HUES64 (cell line): ENCODE data around the gene NRG4.

Experiments used
- H3K27ac ChIP-seq: 2 replicates; pipeline ENCODE4 v1.7.0; 2013; ENCODE audit warnings: low read depth, low read length, inconsistent platforms
- H3K27me3 ChIP-seq: 2 replicates; pipeline ENCODE4 v1.6.1; 2013; ENCODE audit warnings: mild to moderate bottlenecking, low read length; ENCODE audit not compliant: insufficient read depth
- H3K36me3 ChIP-seq: 2 replicates; pipeline ENCODE4 v1.6.1; 2013; ENCODE audit warnings: mild to moderate bottlenecking, low read length; ENCODE audit not compliant: insufficient read depth
- H3K4me1 ChIP-seq: 2 replicates; pipeline ENCODE4 v1.6.1; 2013; ENCODE audit warnings: mild to moderate bottlenecking, low read length, moderate library complexity; ENCODE audit not compliant: insufficient read depth
- H3K4me3 ChIP-seq: 2 replicates; pipeline ENCODE4 v1.5.1; 2013; ENCODE audit warnings: mild to moderate bottlenecking, low read length, moderate library complexity
- H3K9ac ChIP-seq: 2 replicates; pipeline ENCODE4 v1.6.1; 2013; ENCODE audit warnings: mild to moderate bottlenecking, low read depth, low read length
- H3K9me3 ChIP-seq: 2 replicates; pipeline ENCODE4 v1.6.1; 2013; ENCODE audit warnings: low read depth, low read length; ENCODE audit not compliant: insufficient read depth
- WGBS: fragments of 150-250, 120-280 bp; methylation state at CpG from one replicate; pipeline ENCODE4 v1.1.7; 2013; ENCODE audit warnings: missing lambda C conversion rate; 5-methylcytosine and 5-hydroxymethylcytosine counted together

NRG4 gene

GRCh38 chr15:75948761-75949296 is 63.4 kb downstream of the NRG4 start:
- Histone ChIP-seq H3K27ac (no peak overlapping the region), H3K4me1 (no peaks in the 10 kb centered on the region), H3K4me3 (no peak overlapping the region), H3K9ac (no peak overlapping the region), H3K9me3 (no peaks in the 10 kb centered on the region), H3K27me3 (no peaks in the 10 kb centered on the region), H3K36me3 (no peaks in the 10 kb centered on the region)
- 83% methylated on average over 8 of the region's 8 CpGs for WGBS

GRCh38 chr15:75947092-75947491 is 65.1 kb downstream of the NRG4 start:
- Histone ChIP-seq H3K9ac (no peak overlapping the region), H3K36me3 (no peaks in the 10 kb centered on the region), H3K27me3 (no peaks in the 10 kb centered on the region), H3K4me3 (no peak overlapping the region), H3K9me3 (no peaks in the 10 kb centered on the region), H3K27ac (no peak overlapping the region), H3K4me1 (no peaks in the 10 kb centered on the region)
- 86% methylated on average over 1 of the region's 1 CpG for WGBS

DNA sequence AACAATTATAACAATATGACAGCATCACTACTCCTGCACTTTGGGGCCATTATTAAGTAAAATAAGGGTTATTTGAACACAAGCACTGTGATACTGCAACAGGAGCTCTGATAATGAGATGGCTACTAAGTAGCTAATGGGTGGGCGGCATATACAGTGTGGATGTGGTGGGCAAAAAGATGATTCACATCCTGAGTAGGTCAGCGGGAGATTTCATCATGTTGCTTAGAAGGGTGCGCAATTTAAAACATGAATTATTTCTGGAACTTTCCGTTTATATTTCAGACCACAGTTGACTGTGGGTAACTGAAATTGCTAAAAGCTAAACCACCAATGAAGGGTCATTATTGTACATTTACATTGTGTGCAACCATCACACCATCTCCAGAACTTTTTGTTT is 66.3 kb downstream of the NRG4 start:
- Histone ChIP-seq H3K4me1 (no peaks in the 10 kb centered on the region), H3K9ac (no peak overlapping the region), H3K9me3 (no peaks in the 10 kb centered on the region), H3K4me3 (no peak overlapping the region), H3K27ac (no peak overlapping the region), H3K27me3 (no peaks in the 10 kb centered on the region), H3K36me3 (no peaks in the 10 kb centered on the region)
- 93% methylated on average over 4 of the region's 4 CpGs for WGBS

DNA sequence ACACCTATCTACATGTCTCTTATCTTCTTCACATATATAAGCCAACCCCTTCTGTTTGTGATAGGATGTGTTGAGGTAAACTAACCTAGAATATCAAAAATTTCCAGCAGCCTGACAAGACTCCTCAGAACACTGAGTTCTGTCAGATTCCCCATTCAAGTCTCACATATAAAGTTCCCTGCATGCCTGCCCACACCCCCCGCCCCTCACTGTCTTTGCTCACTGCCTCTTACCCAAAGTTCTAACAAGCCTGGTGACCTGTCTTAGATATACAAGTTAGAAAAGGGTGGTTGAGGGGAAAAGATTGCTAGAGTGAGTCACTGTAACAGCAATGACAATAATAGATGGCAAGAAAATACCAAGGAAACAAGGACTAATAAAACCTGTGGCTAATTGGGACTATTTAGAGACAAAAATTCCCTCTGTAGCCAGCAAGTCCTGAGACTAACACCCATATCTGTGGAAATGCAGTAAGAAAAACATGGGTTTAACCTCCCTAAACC is 68.5 kb downstream of the NRG4 start:
- H3K36me3 ChIP-seq: peaks cover 9% of the 10 kb centered on the region; the same call in 1 of the 2 replicates
- H3K27me3 ChIP-seq: no peaks in the 10 kb centered on the region

GRCh38 chr15:75943246-75943645 is 69.0 kb downstream of the NRG4 start:
- WGBS: 89% methylated on average over 5 of the region's 5 CpGs
- Histone ChIP-seq H3K27ac (no peak overlapping the region), H3K9ac (no peak overlapping the region), H3K36me3 (peaks cover 14% of the 10 kb centered on the region), H3K4me3 (no peak overlapping the region), H3K4me1 (no peaks in the 10 kb centered on the region), H3K9me3 (peaks cover 24% of the 10 kb centered on the region), H3K27me3 (no peaks in the 10 kb centered on the region)

More for the DNA sequence above, 68.5 kb downstream of the NRG4 start:
- WGBS: 25% methylated on average over 1 of the region's 1 CpG
- Histone ChIP-seq H3K9me3 (peaks cover 20% of the 10 kb centered on the region), H3K27ac (no peak overlapping the region), H3K4me1 (no peaks in the 10 kb centered on the region), H3K4me3 (no peak overlapping the region), H3K9ac (no peak overlapping the region)

GRCh38 chr15:75942464-75942863 is 69.8 kb downstream of the NRG4 start:
- Histone ChIP-seq H3K27ac (no peak overlapping the region), H3K9ac (no peak overlapping the region), H3K4me1 (no peaks in the 10 kb centered on the region), H3K9me3 (peaks cover 32% of the 10 kb centered on the region), H3K4me3 (no peak overlapping the region), H3K36me3 (peaks cover 22% of the 10 kb centered on the region), H3K27me3 (no peaks in the 10 kb centered on the region)
- 92% methylated on average over 3 of the region's 3 CpGs for WGBS

DNA sequence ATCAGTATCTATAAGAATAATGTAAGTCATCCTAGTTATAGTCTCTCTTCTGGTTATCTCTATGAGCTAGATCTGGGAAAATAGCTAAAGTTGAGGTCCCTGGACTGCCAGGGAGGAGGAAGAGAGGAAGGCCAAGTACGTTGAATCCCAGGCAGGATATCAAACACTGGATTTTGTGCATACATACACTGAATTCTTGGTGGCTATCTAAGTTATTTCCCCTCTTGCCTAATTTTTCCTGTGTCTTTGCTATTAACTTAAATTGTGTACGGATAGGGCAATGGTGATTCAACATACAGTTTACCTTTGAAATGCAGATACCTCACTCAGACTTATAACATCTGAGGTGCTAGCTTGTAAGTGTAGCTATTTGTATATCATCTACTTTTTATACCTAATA is 81.4 kb downstream of the NRG4 start:
- peaks cover 13% of the 10 kb centered on the region for H3K4me1 ChIP-seq
- H3K27ac ChIP-seq: no peak overlapping the region
- peaks cover 4% of the 10 kb centered on the region; the same call in 1 of the 2 replicates for H3K9me3 ChIP-seq
- H3K4me3 ChIP-seq: no peak overlapping the region
- no peak overlapping the region for H3K9ac ChIP-seq
- H3K27me3 ChIP-seq: no peaks in the 10 kb centered on the region
- WGBS: 94% methylated on average over 1 of the region's 2 CpGs
- peaks cover 67% of the 10 kb centered on the region for H3K36me3 ChIP-seq

DNA sequence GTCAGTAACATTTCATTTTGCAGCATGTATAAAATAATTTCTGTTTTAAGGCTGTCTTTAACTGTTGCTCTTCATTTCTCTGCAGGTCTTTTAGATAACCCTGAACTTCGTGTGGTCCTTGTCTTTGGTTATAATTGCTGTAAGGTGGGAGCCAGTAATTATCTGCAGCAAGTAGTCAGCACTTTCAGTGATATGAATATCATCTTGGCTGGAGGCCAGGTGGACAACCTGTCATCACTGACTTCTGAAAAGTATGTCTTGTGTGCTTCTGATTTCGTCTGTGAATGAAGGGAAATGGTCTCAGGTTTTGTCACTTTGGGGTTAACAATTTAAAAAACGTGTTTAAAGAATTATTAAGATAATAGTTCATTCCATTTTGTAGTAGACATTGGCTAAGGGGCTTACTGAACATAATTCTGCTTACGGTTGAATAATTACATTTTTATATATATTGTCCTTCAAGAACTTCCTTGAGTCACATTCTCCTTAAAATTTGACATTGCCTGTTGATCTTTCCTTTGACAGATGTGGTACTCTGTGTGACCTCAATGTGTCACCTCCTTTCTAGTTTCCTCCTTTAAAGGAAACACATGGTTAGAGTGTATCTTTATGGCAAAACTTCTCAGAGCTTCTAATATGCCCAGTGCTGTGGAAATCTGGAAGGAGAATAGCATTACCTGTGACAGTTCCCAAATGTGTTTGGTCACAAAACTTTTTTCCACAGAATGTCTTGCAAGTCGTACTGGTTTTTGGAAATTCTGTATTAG is 82.2 kb downstream of the NRG4 start:
- H3K9ac ChIP-seq: no peak overlapping the region
- peaks cover 3% of the 10 kb centered on the region; the same call in 1 of the 2 replicates for H3K9me3 ChIP-seq
- 81% methylated on average over 5 of the region's 5 CpGs for WGBS
- peaks cover 60% of the 10 kb centered on the region for H3K36me3 ChIP-seq
- H3K27ac ChIP-seq: no peak overlapping the region
- no peak overlapping the region for H3K4me3 ChIP-seq
- H3K27me3 ChIP-seq: no peaks in the 10 kb centered on the region
- H3K4me1 ChIP-seq: peaks cover 18% of the 10 kb centered on the region

DNA sequence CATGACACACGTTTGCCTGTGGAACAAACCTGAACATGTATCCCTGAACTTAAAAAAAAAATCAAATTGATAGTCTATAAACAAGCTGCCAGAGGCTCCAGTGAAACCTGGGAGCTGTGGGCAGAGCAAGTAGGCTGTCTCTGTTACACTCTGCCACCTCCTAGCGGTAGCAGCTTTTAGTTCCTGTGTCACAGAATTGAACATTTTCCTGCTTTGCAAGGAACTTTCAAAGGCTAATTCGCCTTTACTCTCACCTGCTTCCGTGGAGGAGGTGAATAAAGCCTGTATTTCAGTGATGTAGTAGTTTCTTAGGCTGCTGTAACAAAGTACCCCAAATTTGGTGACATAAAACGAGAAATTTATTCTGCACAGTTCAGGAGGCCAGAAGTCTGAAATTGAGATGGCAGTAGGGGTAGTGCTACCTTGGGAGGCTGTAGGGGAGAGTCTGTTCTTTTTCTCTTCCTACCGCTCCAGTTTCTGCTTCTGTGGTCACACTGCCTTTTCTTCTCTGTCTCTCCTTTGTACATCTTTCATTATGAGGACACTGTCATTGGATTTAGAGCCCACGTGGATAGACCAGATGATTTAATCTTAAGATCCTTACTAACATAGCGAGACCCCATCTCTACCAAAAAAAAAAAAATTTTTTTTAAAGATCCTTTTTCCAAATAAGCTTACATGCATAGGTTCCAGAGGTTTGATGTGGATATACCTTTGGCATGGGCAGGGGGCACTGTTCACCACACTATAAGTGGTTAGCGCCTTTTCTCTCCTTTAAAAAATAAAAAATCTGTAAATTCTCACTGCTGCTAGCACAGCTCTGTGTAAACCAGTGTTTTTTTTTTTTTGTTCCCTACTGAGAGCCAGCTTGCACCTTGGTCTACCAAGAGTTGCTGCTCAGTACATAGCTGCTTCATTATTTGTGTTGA is 83.3 kb downstream of the NRG4 start:
- peaks cover 56% of the 10 kb centered on the region for H3K36me3 ChIP-seq
- H3K9ac ChIP-seq: no peak overlapping the region
- H3K27me3 ChIP-seq: no peaks in the 10 kb centered on the region
- no peak overlapping the region for H3K4me3 ChIP-seq
- H3K27ac ChIP-seq: no peak overlapping the region
- peaks cover 22% of the 10 kb centered on the region for H3K4me1 ChIP-seq
- WGBS: 81% methylated on average over 8 of the region's 9 CpGs
- H3K9me3 ChIP-seq: no peaks in the 10 kb centered on the region

DNA sequence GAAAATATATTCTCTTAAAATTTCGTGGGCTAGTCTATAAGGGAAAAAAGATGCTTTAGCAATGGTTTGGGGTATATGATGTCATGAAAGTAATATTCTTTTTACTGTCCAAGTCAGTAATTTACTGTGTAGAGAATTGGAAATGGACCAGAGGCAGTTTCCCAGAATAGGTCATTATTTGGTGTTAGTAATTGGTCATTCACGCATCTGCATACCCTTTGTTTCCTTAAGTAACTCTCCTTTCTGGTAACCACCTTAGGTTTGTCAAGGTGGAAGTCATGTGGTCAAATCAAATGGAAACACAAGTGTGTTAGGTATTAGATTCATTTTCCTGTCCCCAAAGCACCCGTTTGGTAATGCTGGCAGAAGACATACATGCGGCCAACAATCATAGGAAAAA is 84.6 kb downstream of the NRG4 start:
- Histone ChIP-seq H3K27me3 (no peaks in the 10 kb centered on the region), H3K4me1 (peaks cover 22% of the 10 kb centered on the region), H3K36me3 (peaks cover 54% of the 10 kb centered on the region), H3K9ac (no peak overlapping the region), H3K9me3 (no peaks in the 10 kb centered on the region), H3K4me3 (no peak overlapping the region), H3K27ac (no peak overlapping the region)
- WGBS: 97% methylated on average over 4 of the region's 4 CpGs

- no peak overlapping the region for H3K27ac ChIP-seq
- no peak overlapping the region for H3K4me3 ChIP-seq
- WGBS: 85% methylated on average over 3 of the region's 3 CpGs
- no peak overlapping the region for H3K9ac ChIP-seq
- no peaks in the 10 kb centered on the region for H3K27me3 ChIP-seq
- H3K4me1 ChIP-seq: peaks cover 22% of the 10 kb centered on the region
- peaks cover 48% of the 10 kb centered on the region for H3K36me3 ChIP-seq
- no peaks in the 10 kb centered on the region for H3K9me3 ChIP-seq
Measured at GRCh38 chr15:75926931-75927330, 85.3 kb downstream of the NRG4 start.
